Type B pancreatic cell (in vitro differentiated cells): ENCODE results near the gene RIT2. TPM values are rescaled to one million over a fixed set of nuclear protein-coding genes. Genes with fewer than 3 reads are reported as not detected.

ENCODE experiments used
- DNase-seq: peaks from one replicate; pipeline ENCODE4 v3.0.0; 2021; ENCODE audit warnings: mixed read lengths; ENCODE audit not compliant: unreplicated experiment; ENCODE audit errors: extremely low spot score
- H3K27ac Mint-ChIP-seq: 2 replicates; pipeline ENCODE4 v1.8.0; 2021; ENCODE audit warnings: mild to moderate bottlenecking, mixed read lengths
- H3K27me3 Mint-ChIP-seq: 2 replicates; pipeline ENCODE4 v1.8.0; 2021; ENCODE audit warnings: mixed read lengths
- H3K36me3 Mint-ChIP-seq: 2 replicates; pipeline ENCODE4 v1.8.0; 2021; ENCODE audit warnings: mixed read lengths
- H3K4me1 Mint-ChIP-seq: one replicate; pipeline ENCODE4 v1.8.0; 2021; ENCODE audit warnings: mixed read lengths; ENCODE audit not compliant: unreplicated experiment
- H3K4me3 Mint-ChIP-seq: 2 replicates; pipeline ENCODE4 v1.8.0; 2021; ENCODE audit warnings: mild to moderate bottlenecking, mixed read lengths
- H3K9me3 Mint-ChIP-seq: 2 replicates; pipeline ENCODE4 v1.8.0; 2021; ENCODE audit warnings: mixed read lengths
- total RNA-seq: library from RNA; stranded (reverse); gene quantifications from 2 replicates; pipeline ENCODE4 v1.2.1, GENCODE V29; 2021; ENCODE audit warnings: low replicate concordance
- TF ChIP-seq, protein P1 (sequence below): fragments of 200-600 bp; sonication (generic); conservative IDR thresholded peaks from 2 replicates; pipeline ENCODE4 v1.5.0; 2021; ENCODE audit warnings: antibody characterized with exemption, mild to moderate bottlenecking

The RIT2 gene
- total RNA-seq, 1 donor from 2014 or later = not detected

DNA sequence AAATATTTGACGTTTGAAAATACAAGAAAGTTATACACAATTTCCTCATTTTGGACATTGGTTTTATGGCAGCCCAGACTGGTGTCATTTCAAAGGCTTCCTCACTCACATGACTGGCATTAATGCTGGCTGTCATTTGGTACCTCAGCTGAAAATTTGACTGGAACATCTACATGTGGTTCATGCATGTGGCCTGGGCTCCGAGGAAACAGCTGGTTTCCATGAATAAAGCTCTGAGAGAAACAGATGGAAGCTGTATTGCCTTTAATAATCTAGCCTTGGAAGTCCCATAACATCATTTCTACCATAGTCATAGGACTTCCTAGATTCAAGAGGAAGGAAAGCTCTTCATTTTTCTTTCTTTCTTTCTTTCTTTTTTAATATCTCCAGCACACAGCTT is 42.9 kb upstream of the RIT2 start:
- no peaks in the 10 kb centered on the region for H3K36me3 Mint-ChIP-seq
- H3K27me3 Mint-ChIP-seq = no peaks in the 10 kb centered on the region
- no peak overlapping the region for H3K4me3 Mint-ChIP-seq
- H3K4me1 Mint-ChIP-seq = no peaks in the 10 kb centered on the region
- no peaks in the 10 kb centered on the region for H3K9me3 Mint-ChIP-seq
- no peak overlapping the region for H3K27ac Mint-ChIP-seq
- DNase-seq = no peak
- TF ChIP-seq, protein P1, sequence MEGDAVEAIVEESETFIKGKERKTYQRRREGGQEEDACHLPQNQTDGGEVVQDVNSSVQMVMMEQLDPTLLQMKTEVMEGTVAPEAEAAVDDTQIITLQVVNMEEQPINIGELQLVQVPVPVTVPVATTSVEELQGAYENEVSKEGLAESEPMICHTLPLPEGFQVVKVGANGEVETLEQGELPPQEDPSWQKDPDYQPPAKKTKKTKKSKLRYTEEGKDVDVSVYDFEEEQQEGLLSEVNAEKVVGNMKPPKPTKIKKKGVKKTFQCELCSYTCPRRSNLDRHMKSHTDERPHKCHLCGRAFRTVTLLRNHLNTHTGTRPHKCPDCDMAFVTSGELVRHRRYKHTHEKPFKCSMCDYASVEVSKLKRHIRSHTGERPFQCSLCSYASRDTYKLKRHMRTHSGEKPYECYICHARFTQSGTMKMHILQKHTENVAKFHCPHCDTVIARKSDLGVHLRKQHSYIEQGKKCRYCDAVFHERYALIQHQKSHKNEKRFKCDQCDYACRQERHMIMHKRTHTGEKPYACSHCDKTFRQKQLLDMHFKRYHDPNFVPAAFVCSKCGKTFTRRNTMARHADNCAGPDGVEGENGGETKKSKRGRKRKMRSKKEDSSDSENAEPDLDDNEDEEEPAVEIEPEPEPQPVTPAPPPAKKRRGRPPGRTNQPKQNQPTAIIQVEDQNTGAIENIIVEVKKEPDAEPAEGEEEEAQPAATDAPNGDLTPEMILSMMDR = no peak

GRCh38 chr18:43155842-43156241 is 40.4 kb upstream of the RIT2 start:
- Mint-ChIP-seq H3K27me3 (no peaks in the 10 kb centered on the region), H3K4me3 (no peak overlapping the region), H3K9me3 (no peaks in the 10 kb centered on the region), H3K27ac (no peak overlapping the region), H3K36me3 (no peaks in the 10 kb centered on the region), H3K4me1 (no peaks in the 10 kb centered on the region)
- TF ChIP-seq, protein P1 = no peak
- DNase-seq = no peak

GRCh38 chr18:43148231-43148630 is 32.7 kb upstream of the RIT2 start:
- H3K4me1 Mint-ChIP-seq = no peaks in the 10 kb centered on the region
- H3K27me3 Mint-ChIP-seq = no peaks in the 10 kb centered on the region
- no peak overlapping the region for H3K4me3 Mint-ChIP-seq
- H3K27ac Mint-ChIP-seq = no peak overlapping the region
- H3K36me3 Mint-ChIP-seq = no peaks in the 10 kb centered on the region
- TF ChIP-seq, protein P1 = no peak
- H3K9me3 Mint-ChIP-seq = peaks cover 5% of the 10 kb centered on the region
- no peak for DNase-seq

DNA sequence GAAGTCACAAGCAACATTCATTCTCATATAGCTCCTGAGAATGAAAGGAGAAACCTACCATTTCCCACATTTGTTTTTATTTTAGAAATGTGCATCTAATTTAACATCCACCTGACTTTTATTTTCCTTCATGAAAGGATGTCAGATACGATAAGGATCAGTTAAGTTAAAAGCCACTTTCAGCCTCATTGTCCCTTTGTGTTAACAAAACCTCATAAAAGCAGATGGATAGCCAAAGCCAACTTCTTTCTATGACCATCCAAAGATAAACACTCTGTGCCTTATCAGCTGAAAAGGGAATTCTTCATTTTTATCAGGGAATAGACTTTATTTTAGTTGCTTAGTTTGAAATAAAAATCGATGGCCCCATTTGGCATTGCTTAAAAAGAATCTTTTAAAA is 25.7 kb upstream of the RIT2 start:
- Mint-ChIP-seq H3K9me3 (peaks cover 11% of the 10 kb centered on the region), H3K36me3 (no peaks in the 10 kb centered on the region)
- no peak for DNase-seq

DNA sequence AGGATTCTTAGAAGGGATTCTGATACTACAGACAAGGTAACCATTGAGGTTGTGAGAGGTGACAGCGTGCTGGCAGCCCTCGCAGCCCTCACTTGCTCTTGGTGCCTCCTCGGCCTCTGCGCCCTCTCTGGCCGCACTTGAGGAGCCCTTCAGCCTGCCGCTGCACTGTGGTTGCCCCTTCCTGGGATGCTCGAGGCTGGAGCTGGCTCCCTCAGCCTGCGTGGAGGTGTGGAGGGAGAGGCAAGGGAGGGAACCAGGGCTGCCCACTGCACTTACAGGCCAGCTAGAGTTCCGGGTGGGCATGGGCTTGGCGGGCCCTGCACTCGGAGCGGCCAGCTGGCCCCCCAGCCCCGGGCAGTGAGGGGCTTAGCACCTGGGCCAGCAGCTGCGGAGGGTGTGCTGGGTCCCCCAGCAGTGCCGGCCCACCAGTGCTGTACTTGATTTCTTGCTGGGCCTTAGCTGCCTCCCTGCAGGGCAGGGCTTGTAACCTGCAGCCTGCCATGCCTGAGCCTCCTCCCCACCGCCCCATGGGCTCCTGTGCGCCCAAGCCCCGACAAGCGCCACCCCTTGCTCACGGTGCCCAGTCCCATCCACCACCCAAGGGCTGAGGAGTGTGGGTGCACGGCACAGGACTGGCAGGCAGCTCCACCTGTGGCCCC is 23.9 kb upstream of the RIT2 start:
- H3K27me3 Mint-ChIP-seq = no peaks in the 10 kb centered on the region
- H3K4me3 Mint-ChIP-seq = no peak overlapping the region
- no peaks in the 10 kb centered on the region for H3K36me3 Mint-ChIP-seq
- no peak overlapping the region for H3K27ac Mint-ChIP-seq
- TF ChIP-seq, protein P1 = no peak
- no peak for DNase-seq
- H3K4me1 Mint-ChIP-seq = no peaks in the 10 kb centered on the region
- peaks cover 8% of the 10 kb centered on the region for H3K9me3 Mint-ChIP-seq

More for the DNA sequence above, 25.7 kb upstream of the RIT2 start:
- no peak overlapping the region for H3K27ac Mint-ChIP-seq
- no peaks in the 10 kb centered on the region for H3K27me3 Mint-ChIP-seq
- no peak overlapping the region for H3K4me3 Mint-ChIP-seq
- H3K4me1 Mint-ChIP-seq = no peaks in the 10 kb centered on the region
- TF ChIP-seq, protein P1 = no peak
